K562 (cell line): ENCODE data around the gene SP100.

ENCODE experiments used
- BDP1 ChIP-seq: IDR thresholded peaks from 3 replicates; pipeline ENCODE4 v1.6.1; 2011; ENCODE audit not compliant: insufficient read length, insufficient read depth
- BMI1 ChIP-seq: fragments of 150-350 bp; IDR thresholded peaks from 2 replicates; pipeline ENCODE4 v1.6.1; 2014; ENCODE audit warnings: low read length
- CTBP1 ChIP-seq: fragments of 450-650 bp; IDR thresholded peaks from 2 replicates; pipeline ENCODE4 v1.6.1; 2016; ENCODE audit warnings: borderline replicate concordance
- CTCF ChIP-seq, 3 experiments: IDR thresholded peaks in 2 of 3; conservative IDR thresholded peaks in 1 of 3; 2 replicates each; pipeline ENCODE4 v1.5.1; 2011 to 2012; ENCODE audit warnings: low read length in 3 of 3, mild to moderate bottlenecking in 3 of 3, control low read depth in 2 of 3, improper control_type of control experiment in 1 of 3, inconsistent platforms in 1 of 3, low read depth in 1 of 3, mixed read lengths in 1 of 3, moderate library complexity in 1 of 3; ENCODE audit not compliant: insufficient read depth in 2 of 3
- E2F4 ChIP-seq: sonication (generic); formaldehyde crosslinking; IDR thresholded peaks from 2 replicates; pipeline ENCODE4 v1.8.0; 2022; ENCODE audit warnings: mild to moderate bottlenecking, low read depth, missing genetic modification reagents
- RCOR1 ChIP-seq, 2 experiments: IDR thresholded peaks; 2 replicates each; pipeline ENCODE4 v1.6.1; 2012; ENCODE audit warnings: low read depth in 2 of 2, low read length in 2 of 2, borderline replicate concordance in 1 of 2, improper control_type of control experiment in 1 of 2
- SMARCA4 ChIP-seq: fragments of 450-650 bp; IDR thresholded peaks from 2 replicates; pipeline ENCODE4 v1.6.1; 2016
- UBTF ChIP-seq, 2 experiments: IDR thresholded peaks; 2 replicates each; pipeline ENCODE4 v1.6.1; 2012; ENCODE audit warnings: improper control_type of control experiment in 2 of 2, low read depth in 2 of 2, low read length in 2 of 2, borderline replicate concordance in 1 of 2
- ZNF134 ChIP-seq: fragments of 250-450 bp; sonication (Bioruptor Pico); conservative IDR thresholded peaks from 2 replicates; pipeline ENCODE4 v1.4.0; 2020
- ZNF146 ChIP-seq: IDR thresholded peaks from one replicate; pipeline ENCODE4 v1.6.1; 2018; ENCODE audit warnings: missing compliant biosample characterization; ENCODE audit not compliant: unreplicated experiment
- TF ChIP-seq, protein P1 (sequence below): sonication (generic); formaldehyde crosslinking; IDR thresholded peaks from 2 replicates; pipeline ENCODE4 v1.8.0; 2022; ENCODE audit warnings: missing genetic modification reagents, mild to moderate bottlenecking, moderate library complexity, borderline replicate concordance
- TF ChIP-seq, protein P2 (sequence below): sonication (generic); formaldehyde crosslinking; IDR thresholded peaks from 2 replicates; pipeline ENCODE4 v1.5.0; 2020; ENCODE audit warnings: missing genetic modification reagents
- TF ChIP-seq, protein P3 (sequence below): sonication (generic); formaldehyde crosslinking; IDR thresholded peaks from 2 replicates; pipeline ENCODE4 v1.8.0; 2022; ENCODE audit warnings: missing genetic modification reagents, mild to moderate bottlenecking, borderline replicate concordance

DNA sequence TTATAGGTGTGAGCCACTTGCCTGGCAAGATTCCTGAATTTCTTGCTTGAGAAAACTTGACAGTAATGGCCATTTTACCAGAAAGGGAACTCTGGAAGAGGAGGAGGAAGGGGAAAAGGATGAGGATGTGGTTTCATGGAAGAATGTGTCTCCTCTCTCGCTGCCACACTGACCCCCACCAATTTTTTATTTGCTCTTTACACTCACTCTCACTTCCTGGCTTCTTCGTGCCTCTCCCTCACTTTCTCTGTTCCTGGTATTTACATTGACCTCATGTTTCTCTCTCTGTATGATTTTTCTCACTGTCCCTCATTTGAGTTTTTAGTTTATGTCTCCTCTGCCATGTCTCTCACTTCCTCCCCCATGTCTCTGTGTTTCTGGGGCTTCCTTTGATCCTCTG is 162.1 kb downstream of the SP100 start:
- TF ChIP-seq ZNF146 (CRISPR knock-in tag): no peak
- TF ChIP-seq CTCF (IDR thresholded peaks at IDR 0.05 in 2 of 3, conservative IDR thresholded peaks at IDR 0.05 in 1 of 3; ENCODE audit: insufficient read depth in 2 of 3, low read depth in 1 of 3, low read length in 3 of 3): no peak
- no peak for TF ChIP-seq BMI1
- TF ChIP-seq, protein P1, sequence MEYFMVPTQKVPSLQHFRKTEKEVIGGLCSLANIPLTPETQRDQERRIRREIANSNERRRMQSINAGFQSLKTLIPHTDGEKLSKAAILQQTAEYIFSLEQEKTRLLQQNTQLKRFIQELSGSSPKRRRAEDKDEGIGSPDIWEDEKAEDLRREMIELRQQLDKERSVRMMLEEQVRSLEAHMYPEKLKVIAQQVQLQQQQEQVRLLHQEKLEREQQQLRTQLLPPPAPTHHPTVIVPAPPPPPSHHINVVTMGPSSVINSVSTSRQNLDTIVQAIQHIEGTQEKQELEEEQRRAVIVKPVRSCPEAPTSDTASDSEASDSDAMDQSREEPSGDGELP (CRISPR knock-in tag): no peak
- no peak for TF ChIP-seq E2F4
- TF ChIP-seq RCOR1 (IDR thresholded peaks at IDR 0.05; ENCODE audit: borderline replicate concordance in 1 of 2, low read depth in 2 of 2, low read length in 2 of 2): no peak
- TF ChIP-seq, protein P2, sequence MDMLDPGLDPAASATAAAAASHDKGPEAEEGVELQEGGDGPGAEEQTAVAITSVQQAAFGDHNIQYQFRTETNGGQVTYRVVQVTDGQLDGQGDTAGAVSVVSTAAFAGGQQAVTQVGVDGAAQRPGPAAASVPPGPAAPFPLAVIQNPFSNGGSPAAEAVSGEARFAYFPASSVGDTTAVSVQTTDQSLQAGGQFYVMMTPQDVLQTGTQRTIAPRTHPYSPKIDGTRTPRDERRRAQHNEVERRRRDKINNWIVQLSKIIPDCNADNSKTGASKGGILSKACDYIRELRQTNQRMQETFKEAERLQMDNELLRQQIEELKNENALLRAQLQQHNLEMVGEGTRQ (CRISPR knock-in tag): no peak
- no peak for TF ChIP-seq UBTF (IDR thresholded peaks at IDR 0.05; ENCODE audit: borderline replicate concordance in 1 of 2, low read depth in 2 of 2, low read length in 2 of 2)
- no peak for TF ChIP-seq ZNF134 (CRISPR knock-in tag)
- TF ChIP-seq, protein P3, sequence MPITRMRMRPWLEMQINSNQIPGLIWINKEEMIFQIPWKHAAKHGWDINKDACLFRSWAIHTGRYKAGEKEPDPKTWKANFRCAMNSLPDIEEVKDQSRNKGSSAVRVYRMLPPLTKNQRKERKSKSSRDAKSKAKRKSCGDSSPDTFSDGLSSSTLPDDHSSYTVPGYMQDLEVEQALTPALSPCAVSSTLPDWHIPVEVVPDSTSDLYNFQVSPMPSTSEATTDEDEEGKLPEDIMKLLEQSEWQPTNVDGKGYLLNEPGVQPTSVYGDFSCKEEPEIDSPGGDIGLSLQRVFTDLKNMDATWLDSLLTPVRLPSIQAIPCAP (CRISPR knock-in tag): no peak
- no peak for TF ChIP-seq SMARCA4
- TF ChIP-seq CTBP1: no peak
- no peak for TF ChIP-seq BDP1
